ENCODE results near the gene CUBN.

- TF ChIP-seq, protein P1, sequence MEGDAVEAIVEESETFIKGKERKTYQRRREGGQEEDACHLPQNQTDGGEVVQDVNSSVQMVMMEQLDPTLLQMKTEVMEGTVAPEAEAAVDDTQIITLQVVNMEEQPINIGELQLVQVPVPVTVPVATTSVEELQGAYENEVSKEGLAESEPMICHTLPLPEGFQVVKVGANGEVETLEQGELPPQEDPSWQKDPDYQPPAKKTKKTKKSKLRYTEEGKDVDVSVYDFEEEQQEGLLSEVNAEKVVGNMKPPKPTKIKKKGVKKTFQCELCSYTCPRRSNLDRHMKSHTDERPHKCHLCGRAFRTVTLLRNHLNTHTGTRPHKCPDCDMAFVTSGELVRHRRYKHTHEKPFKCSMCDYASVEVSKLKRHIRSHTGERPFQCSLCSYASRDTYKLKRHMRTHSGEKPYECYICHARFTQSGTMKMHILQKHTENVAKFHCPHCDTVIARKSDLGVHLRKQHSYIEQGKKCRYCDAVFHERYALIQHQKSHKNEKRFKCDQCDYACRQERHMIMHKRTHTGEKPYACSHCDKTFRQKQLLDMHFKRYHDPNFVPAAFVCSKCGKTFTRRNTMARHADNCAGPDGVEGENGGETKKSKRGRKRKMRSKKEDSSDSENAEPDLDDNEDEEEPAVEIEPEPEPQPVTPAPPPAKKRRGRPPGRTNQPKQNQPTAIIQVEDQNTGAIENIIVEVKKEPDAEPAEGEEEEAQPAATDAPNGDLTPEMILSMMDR (IDR thresholded peaks at IDR 0.05): peak; percentile 32 to 66 (median 50)
- no peak for TF ChIP-seq POLR2AphosphoS5 (IDR thresholded peaks at IDR 0.05)
Observed at GRCh38 chr10:16828114-16828568, 301.5 kb downstream of the CUBN start.
